Central memory CD8-positive, alpha-beta T cell (primary cell): ENCODE data around the gene NSL1.

Experiments used
- ATAC-seq: fragments of 150-1000 bp; cut with Tn5 transposase; replicated peaks from 2 replicates; pipeline ENCODE4 v1.10.0; 2022; ENCODE audit warnings: mild to moderate bottlenecking, moderate FRiP score, moderate number of reproducible peaks; ENCODE audit not compliant: poor library complexity, severe bottlenecking; ENCODE audit errors: extremely low read depth
- DNase-seq, 2 donors: peaks; one replicate each; pipeline ENCODE4 v3.0.0; 2021; ENCODE audit warnings: low spot score in 2 of 2
- H3K27ac Mint-ChIP-seq: one replicate; pipeline ENCODE4 v1.8.0; 2022; ENCODE audit warnings: low read depth, mild to moderate bottlenecking, moderate library complexity, mixed read lengths
- H3K27me3 Mint-ChIP-seq: one replicate; pipeline ENCODE4 v1.8.0; 2022; ENCODE audit warnings: mixed read lengths
- H3K36me3 Mint-ChIP-seq: one replicate; pipeline ENCODE4 v1.8.0; 2022; ENCODE audit warnings: mild to moderate bottlenecking, moderate library complexity, mixed read lengths; ENCODE audit not compliant: insufficient read depth
- H3K4me1 Mint-ChIP-seq: one replicate; pipeline ENCODE4 v1.8.0; 2022; ENCODE audit warnings: mixed read lengths
- H3K4me3 Mint-ChIP-seq: one replicate; pipeline ENCODE4 v1.8.0; 2022; ENCODE audit warnings: mild to moderate bottlenecking, moderate library complexity, mixed read lengths
- H3K9me3 Mint-ChIP-seq: one replicate; pipeline ENCODE4 v1.8.0; 2022; ENCODE audit warnings: mixed read lengths

Gene NSL1

GRCh38 chr1:212691561-212692071 lies 100.0 kb downstream of the NSL1 start:
- DNase-seq (no peak), ATAC-seq (no peak)
- Mint-ChIP-seq H3K4me1 (peaks cover 9% of the 10 kb centered on the region), H3K9me3 (no peaks in the 10 kb centered on the region), H3K27ac (no peak overlapping the region), H3K36me3 (no peaks in the 10 kb centered on the region), H3K4me3 (no peak overlapping the region), H3K27me3 (no peaks in the 10 kb centered on the region)

- no peaks in the 10 kb centered on the region for H3K36me3 Mint-ChIP-seq
- H3K9me3 Mint-ChIP-seq: no peaks in the 10 kb centered on the region
- H3K4me1 Mint-ChIP-seq: peaks cover 2% of the 10 kb centered on the region
- no peak overlapping the region for H3K4me3 Mint-ChIP-seq
- no peak for ATAC-seq
- no peaks in the 10 kb centered on the region for H3K27me3 Mint-ChIP-seq
- DNase-seq: no peak
- H3K27ac Mint-ChIP-seq: no peak overlapping the region
Observed at GRCh38 chr1:212690816-212691403, 100.7 kb downstream of the NSL1 start.

GRCh38 chr1:212689758-212690529 lies 101.6 kb downstream of the NSL1 start:
- ATAC-seq (no peak), DNase-seq (no peak)
- H3K27ac Mint-ChIP-seq: no peak overlapping the region
- H3K9me3 Mint-ChIP-seq: no peaks in the 10 kb centered on the region
- H3K4me1 Mint-ChIP-seq: no peaks in the 10 kb centered on the region
- no peak overlapping the region for H3K4me3 Mint-ChIP-seq
- no peaks in the 10 kb centered on the region for H3K27me3 Mint-ChIP-seq
- H3K36me3 Mint-ChIP-seq: no peaks in the 10 kb centered on the region

- Mint-ChIP-seq H3K9me3 (no peaks in the 10 kb centered on the region), H3K4me1 (peaks cover 5% of the 10 kb centered on the region), H3K27me3 (no peaks in the 10 kb centered on the region), H3K27ac (no peak overlapping the region), H3K4me3 (no peak overlapping the region), H3K36me3 (no peaks in the 10 kb centered on the region)
- no peak for ATAC-seq
- DNase-seq: no peak
Observed at GRCh38 chr1:212689196-212689725, 102.3 kb downstream of the NSL1 start.

GRCh38 chr1:212688341-212689047 lies 103.1 kb downstream of the NSL1 start:
- Mint-ChIP-seq H3K4me3 (no peak overlapping the region), H3K27me3 (no peaks in the 10 kb centered on the region), H3K9me3 (no peaks in the 10 kb centered on the region), H3K27ac (no peak overlapping the region), H3K36me3 (no peaks in the 10 kb centered on the region), H3K4me1 (peaks cover 12% of the 10 kb centered on the region)
- ATAC-seq (no peak), DNase-seq (no peak)

GRCh38 chr1:212687811-212688210 lies 103.8 kb downstream of the NSL1 start:
- ATAC-seq (no peak), DNase-seq (no peak)
- Mint-ChIP-seq H3K36me3 (no peaks in the 10 kb centered on the region), H3K27ac (no peak overlapping the region), H3K4me1 (peaks cover 19% of the 10 kb centered on the region), H3K27me3 (no peaks in the 10 kb centered on the region), H3K9me3 (no peaks in the 10 kb centered on the region), H3K4me3 (no peak overlapping the region)

GRCh38 chr1:212686591-212686990 lies 105.0 kb downstream of the NSL1 start:
- Mint-ChIP-seq H3K27ac (no peak overlapping the region), H3K4me1 (peaks cover 23% of the 10 kb centered on the region)
- DNase-seq: no peak

GRCh38 chr1:212686069-212686468 lies 105.5 kb downstream of the NSL1 start:
- Mint-ChIP-seq H3K27ac (no peak overlapping the region), H3K36me3 (no peaks in the 10 kb centered on the region), H3K4me1 (peaks cover 27% of the 10 kb centered on the region), H3K9me3 (no peaks in the 10 kb centered on the region), H3K27me3 (no peaks in the 10 kb centered on the region), H3K4me3 (no peak overlapping the region)
- ATAC-seq (no peak), DNase-seq (no peak)

More at GRCh38 chr1:212686591-212686990, 105.0 kb downstream of the NSL1 start:
- Mint-ChIP-seq H3K9me3 (no peaks in the 10 kb centered on the region), H3K27me3 (no peaks in the 10 kb centered on the region), H3K36me3 (no peaks in the 10 kb centered on the region), H3K4me3 (no peak overlapping the region)
- ATAC-seq: no peak

- Mint-ChIP-seq H3K27ac (no peak overlapping the region), H3K9me3 (no peaks in the 10 kb centered on the region), H3K27me3 (no peaks in the 10 kb centered on the region), H3K4me3 (no peak overlapping the region), H3K36me3 (no peaks in the 10 kb centered on the region), H3K4me1 (peaks cover 31% of the 10 kb centered on the region)
- DNase-seq: no peak
- no peak for ATAC-seq
Observed at GRCh38 chr1:212685429-212685828, 106.1 kb downstream of the NSL1 start.

GRCh38 chr1:212684521-212685090 lies 107.0 kb downstream of the NSL1 start:
- Mint-ChIP-seq H3K4me1 (peaks cover 31% of the 10 kb centered on the region), H3K27ac (no peak overlapping the region), H3K27me3 (no peaks in the 10 kb centered on the region), H3K4me3 (no peak overlapping the region), H3K36me3 (no peaks in the 10 kb centered on the region), H3K9me3 (no peaks in the 10 kb centered on the region)
- DNase-seq: no peak
- ATAC-seq: no peak

GRCh38 chr1:212684076-212684475 lies 107.5 kb downstream of the NSL1 start:
- Mint-ChIP-seq H3K9me3 (no peaks in the 10 kb centered on the region), H3K27ac (peak overlapping the region; percentile 82), H3K27me3 (no peaks in the 10 kb centered on the region), H3K4me1 (peaks cover 36% of the 10 kb centered on the region), H3K4me3 (peak overlapping the region; percentile 69), H3K36me3 (no peaks in the 10 kb centered on the region)
- no peak for DNase-seq
- no peak for ATAC-seq

GRCh38 chr1:212683357-212683722 lies 108.2 kb downstream of the NSL1 start:
- Mint-ChIP-seq H3K27ac (peak overlapping the region; percentile 82), H3K4me1 (peaks cover 39% of the 10 kb centered on the region), H3K4me3 (peak overlapping the region; percentile 69), H3K9me3 (no peaks in the 10 kb centered on the region), H3K36me3 (no peaks in the 10 kb centered on the region), H3K27me3 (no peaks in the 10 kb centered on the region)
- DNase-seq (no peak), ATAC-seq (peak; percentile 76)
